B cell (primary cell): ENCODE measurements around the gene B3GALNT1. TPM values are rescaled to one million over a fixed set of nuclear protein-coding genes. Genes with fewer than 3 reads are reported as not detected.

Experiments
- ATAC-seq: fragments of 200-7000 bp; cut with Tn5 transposase; one replicate; pipeline ENCODE4 v1.10.0; 2021; ENCODE audit warnings: low read depth, mild to moderate bottlenecking, moderate number of reproducible peaks, moderate library complexity
- CTCF ChIA-PET: fragments of 350-600 bp; sonication (Branson Sonifier 250); formaldehyde crosslinking; loops from one replicate; lab custom pipeline; 2021; ENCODE audit warnings: antibody characterized with exemption, inconsistent platforms; lab: Charles Lee
- POLR2A ChIA-PET: fragments of 350-600 bp; sonication (Branson Sonifier 250); formaldehyde crosslinking; loops from one replicate; lab custom pipeline; 2021; ENCODE audit warnings: antibody characterized with exemption; lab: Charles Lee
- DNase-seq: peaks from one replicate; pipeline ENCODE4 v3.0.0; 2013
- H2AFZ ChIP-seq: 2 replicates; pipeline ENCODE4 v1.6.1; 2012; ENCODE audit warnings: mild to moderate bottlenecking, low read depth, low read length; ENCODE audit not compliant: insufficient read depth, poor library complexity, severe bottlenecking
- H3K27ac ChIP-seq, 2 donors: 1 replicate in 1 of 2; 2 replicates in 1 of 2; pipeline ENCODE4 v1.5.1; 2012 to 2013; ENCODE audit warnings: low read length in 2 of 2, mild to moderate bottlenecking in 2 of 2, moderate library complexity in 1 of 2
- H3K27me3 ChIP-seq, 4 experiments: fragments of 200-600 bp in 1 of 4; sonication (generic) in 1 of 4; replicated peaks in 1 of 4; 1 replicate in 2 of 4; 2 replicates in 2 of 4; pipeline versions ENCODE4 v1.6.1 to v1.7.0; 2013 to 2016; ENCODE audit warnings: low read length in 3 of 4, mild to moderate bottlenecking in 2 of 4, mixed read lengths in 1 of 4, moderate library complexity in 1 of 4; ENCODE audit not compliant: insufficient read depth in 4 of 4, control insufficient read depth in 3 of 4; ENCODE audit errors: control extremely low read depth in 1 of 4
- H3K36me3 ChIP-seq, 2 experiments: replicated peaks in 1 of 2; 1 replicate in 1 of 2; 2 replicates in 1 of 2; pipeline versions ENCODE4 v1.6.1 to v1.7.1; 2013; ENCODE audit warnings: low read length in 1 of 2; ENCODE audit not compliant: insufficient read depth in 2 of 2, control insufficient read depth in 1 of 2; ENCODE audit errors: control extremely low read depth in 1 of 2, extremely low read depth in 1 of 2
- H3K4me1 ChIP-seq, 2 donors: fragments of 200-600 bp in 1 of 2; sonication (generic) in 1 of 2; 1 replicate in 1 of 2; 2 replicates in 1 of 2; pipeline versions ENCODE4 v1.5.1 to v1.6.1; 2013 to 2017; ENCODE audit warnings: low read length in 2 of 2; ENCODE audit not compliant: control insufficient read depth in 2 of 2, insufficient read depth in 2 of 2
- H3K4me2 ChIP-seq: replicated peaks from 2 replicates; pipeline ENCODE3; 2012; ENCODE audit warnings: mild to moderate bottlenecking, low read depth, low read length; ENCODE audit not compliant: poor library complexity, severe bottlenecking
- H3K4me3 ChIP-seq, 5 experiments: fragments of 200-600 bp in 1 of 5; sonication (generic) in 1 of 5; 1 replicate in 3 of 5; 2 replicates in 2 of 5; pipeline versions ENCODE4 v1.5.1 to v1.7.0; 2011 to 2016; ENCODE audit warnings: low read length in 4 of 5, mild to moderate bottlenecking in 4 of 5, low read depth in 2 of 5, control low read depth in 1 of 5, moderate library complexity in 1 of 5; ENCODE audit not compliant: insufficient read depth in 1 of 5; ENCODE audit errors: control extremely low read depth in 1 of 5, extremely low read depth in 1 of 5
- H3K79me2 ChIP-seq: fragments of 200-600 bp; sonication (generic); one replicate; pipeline ENCODE4 v1.6.0; 2016; ENCODE audit warnings: low read length; ENCODE audit not compliant: control insufficient read depth, insufficient read depth
- H3K9ac ChIP-seq: fragments of 200-600 bp; sonication (generic); 2 replicates; pipeline ENCODE4 v1.6.1; 2017; ENCODE audit warnings: mild to moderate bottlenecking, low read length, moderate library complexity
- H3K9me3 ChIP-seq, 3 donors: one replicate each; pipeline versions ENCODE4 v1.6.1 to v1.7.1; 2013; ENCODE audit warnings: low read length in 2 of 3; ENCODE audit not compliant: control insufficient read depth in 2 of 3, insufficient read depth in 1 of 3; ENCODE audit errors: control extremely low read depth in 1 of 3
- H4K20me1 ChIP-seq: 2 replicates; pipeline ENCODE4 v1.6.0; 2012; ENCODE audit warnings: mild to moderate bottlenecking, low read length; ENCODE audit not compliant: insufficient read depth, control insufficient read depth, poor library complexity, severe bottlenecking
- H3K27ac Mint-ChIP-seq: one replicate; pipeline ENCODE4 v1.8.0; 2021; ENCODE audit warnings: mixed read lengths
- H3K27me3 Mint-ChIP-seq: one replicate; pipeline ENCODE4 v1.8.0; 2021; ENCODE audit warnings: mixed read lengths
- H3K4me1 Mint-ChIP-seq: one replicate; pipeline ENCODE4 v1.8.0; 2021; ENCODE audit warnings: mixed read lengths
- H3K4me3 Mint-ChIP-seq: one replicate; pipeline ENCODE4 v1.8.0; 2021; ENCODE audit warnings: mixed read lengths
- H3K9me3 Mint-ChIP-seq: one replicate; pipeline ENCODE4 v1.8.0; 2022; ENCODE audit warnings: mixed read lengths; ENCODE audit not compliant: insufficient read depth
- CTCF ChIP-seq: fragments of 200-600 bp; IDR thresholded peaks from one replicate; pipeline ENCODE4 v1.8.0; 2022; ENCODE audit warnings: antibody characterized with exemption, mild to moderate bottlenecking
- EZH2 ChIP-seq: IDR thresholded peaks from 2 replicates; pipeline ENCODE4 v1.6.1; 2012; ENCODE audit warnings: borderline replicate concordance, low read depth, mild to moderate bottlenecking, moderate library complexity, low read length; ENCODE audit not compliant: insufficient read depth, poor library complexity, severe bottlenecking
- WGBS: methylation state at CpG from one replicate; pipeline ENCODE4 v1.1.5; 2013; ENCODE audit warnings: missing lambda C conversion rate; ENCODE audit not compliant: insufficient coverage; 5-methylcytosine and 5-hydroxymethylcytosine counted together
- intact Hi-C: fragments of 100-400 bp; cut with micrococcal nuclease; formaldehyde crosslinking; loops from one replicate; pipeline ENCODE4 v1.10.0; 2022
- polyA plus RNA-seq: library from polyadenylated mRNA; depleted of rRNA; stranded (reverse); fragments of >200 nt; gene quantifications from 2 replicates; pipeline ENCODE4 v1.2.3, GENCODE V29; 2012
- total RNA-seq, 2 donors: library from RNA; stranded (reverse); fragments of 120-200 nt in 1 of 2; gene quantifications; 1 replicate in 1 of 2; 2 replicates in 1 of 2; pipeline versions ENCODE4 v1.2.3 to v1.2.4, GENCODE V29; 2013 to 2022

Gene B3GALNT1
- total and polyA plus RNA-seq, 2 donors (not counting 1 experiment from before 2014, with no cell fraction given) = 0.28 to 6.4 TPM

- no peaks in the 10 kb centered on the region for H3K27me3 Mint-ChIP-seq
- H3K27ac ChIP-seq = no peak overlapping the region
- H3K4me2 ChIP-seq = no peak overlapping the region
- H2AFZ ChIP-seq = no peak overlapping the region
- H4K20me1 ChIP-seq = no peaks in the 10 kb centered on the region
- no peaks in the 10 kb centered on the region for H3K79me2 ChIP-seq
- no peak for DNase-seq
- ChIA-PET POLR2A (no interaction called here), CTCF (interaction anchor here (1.6 kb wide), 1 partner anchor 16 kb away, joined by 4 read pairs; no protein-coding TSS in a partner anchor)
- H3K4me1 ChIP-seq = no peaks in the 10 kb centered on the region
- no peak overlapping the region for H3K4me3 ChIP-seq
- WGBS = 40% methylated on average over 1 of the region's 3 CpGs
- no peak for TF ChIP-seq CTCF
- TF ChIP-seq EZH2 = no peak
- H3K27me3 ChIP-seq = no peaks in the 10 kb centered on the region
- no peaks in the 10 kb centered on the region for H3K9me3 Mint-ChIP-seq
- no peaks in the 10 kb centered on the region for H3K9me3 ChIP-seq
- H3K4me3 Mint-ChIP-seq = no peak overlapping the region
- ATAC-seq = no peak
- no peak overlapping the region for H3K9ac ChIP-seq
- intact Hi-C loops = no loop called here
- no peaks in the 10 kb centered on the region for H3K36me3 ChIP-seq
- H3K27ac Mint-ChIP-seq = no peak overlapping the region
- H3K4me1 Mint-ChIP-seq = peaks cover 12% of the 10 kb centered on the region
Observed at GRCh38 chr3:161050935-161051334, 54.2 kb downstream of the B3GALNT1 start.

- Mint-ChIP-seq H3K4me1 (peaks cover 12% of the 10 kb centered on the region), H3K9me3 (no peaks in the 10 kb centered on the region), H3K4me3 (no peak overlapping the region), H3K27ac (no peak overlapping the region), H3K27me3 (no peaks in the 10 kb centered on the region)
- no peak for ATAC-seq
- no peak for DNase-seq
- 100% methylated on average over 3 of the region's 4 CpGs for WGBS
- H3K27ac ChIP-seq = no peak overlapping the region
- no peak overlapping the region for H3K4me2 ChIP-seq
- no peaks in the 10 kb centered on the region for H3K27me3 ChIP-seq
- no peak overlapping the region for H3K4me3 ChIP-seq
- intact Hi-C loops = no loop called here
- no peak overlapping the region for H2AFZ ChIP-seq
- TF ChIP-seq EZH2 (no peak), CTCF (no peak)
- ChIA-PET POLR2A (no interaction called here), CTCF (no interaction called here)
- H3K4me1 ChIP-seq = no peaks in the 10 kb centered on the region
- no peaks in the 10 kb centered on the region for H4K20me1 ChIP-seq
- no peaks in the 10 kb centered on the region for H3K9me3 ChIP-seq
- no peaks in the 10 kb centered on the region for H3K79me2 ChIP-seq
- no peaks in the 10 kb centered on the region for H3K36me3 ChIP-seq
- H3K9ac ChIP-seq = no peak overlapping the region
Observed at GRCh38 chr3:161049683-161050248, 55.4 kb downstream of the B3GALNT1 start.
